Endothelial cell of umbilical vein (primary cell): ENCODE measurements around the gene MADCAM1. TPM values are rescaled to one million over a fixed set of nuclear protein-coding genes. Genes with fewer than 3 reads are reported as not detected.

Source experiments
- BruUV-seq: library from RNA; stranded (reverse); fragments of 400-500 nt; replicated peaks from 2 replicates; lab custom pipeline; 2021; lab: Mats Ljungman, UMichigan
- CTCF ChIA-PET: fragments of 300-600, 350-600 bp; sonication (Branson Sonifier 250); formaldehyde crosslinking; loops from one replicate; lab custom pipeline; 2021; ENCODE audit warnings: antibody characterized with exemption, inconsistent platforms; lab: Charles Lee
- POLR2A ChIA-PET: fragments of 300-600, 350-600 bp; sonication (Branson Sonifier 250); formaldehyde crosslinking; loops from one replicate; lab custom pipeline; 2021; ENCODE audit warnings: antibody characterized with exemption, inconsistent platforms; lab: Charles Lee
- DNase-seq: peaks from one replicate; pipeline ENCODE4 v3.0.0-alpha.2; 2011; ENCODE audit warnings: low read depth, low spot score
- FAIRE-seq: peaks from 2 replicates; lab custom pipeline; 2011; peaks lifted over from hg19 to GRCh38; lab: Jason Lieb, UNC
- H2AFZ ChIP-seq: 2 replicates; pipeline ENCODE4 v1.6.0; 2012; ENCODE audit warnings: low read depth, low read length, control low read depth, inconsistent platforms
- H3K27ac ChIP-seq: 2 replicates; pipeline ENCODE4 v1.5.1; 2011; ENCODE audit warnings: low read depth, mild to moderate bottlenecking, control low read depth, low read length, moderate library complexity; ENCODE audit not compliant: insufficient read depth
- H3K27me3 ChIP-seq, 2 experiments: 2 replicates each; pipeline versions ENCODE4 v1.6.0 to v1.6.1; 2011; ENCODE audit warnings: low read length in 2 of 2, mixed read lengths in 1 of 2; ENCODE audit not compliant: control insufficient read depth in 2 of 2, insufficient read depth in 2 of 2
- H3K36me3 ChIP-seq, 2 experiments: 2 replicates in 1 of 2; 3 replicates in 1 of 2; pipeline ENCODE4 v1.5.1; 2011; ENCODE audit warnings: low read length in 2 of 2, mild to moderate bottlenecking in 1 of 2, moderate library complexity in 1 of 2; ENCODE audit not compliant: control insufficient read depth in 2 of 2, insufficient read depth in 2 of 2; ENCODE audit errors: extremely low read depth in 1 of 2
- H3K4me1 ChIP-seq: 3 replicates; pipeline ENCODE4 v1.5.1; 2011; ENCODE audit warnings: mild to moderate bottlenecking, low read length; ENCODE audit not compliant: control insufficient read depth, insufficient read depth; ENCODE audit errors: extremely low read depth
- H3K4me2 ChIP-seq: 2 replicates; pipeline ENCODE4 v1.6.1; 2011; ENCODE audit warnings: low read length, control low read depth, mixed read lengths; ENCODE audit not compliant: insufficient read depth
- H3K4me3 ChIP-seq, 3 experiments: fragments of 200-600 bp in 1 of 3; sonication (generic), shearing (Covaris generic) in 1 of 3; replicated peaks in 1 of 3; 2 replicates each; pipeline ENCODE4 v1.5.1; 2011 to 2016; ENCODE audit warnings: control low read depth in 3 of 3, low read length in 3 of 3, mild to moderate bottlenecking in 2 of 3, inconsistent platforms in 1 of 3, low read depth in 1 of 3, moderate library complexity in 1 of 3; ENCODE audit not compliant: insufficient read depth in 1 of 3
- H3K79me2 ChIP-seq: 2 replicates; pipeline ENCODE4 v1.6.0; 2012; ENCODE audit warnings: low read length, inconsistent platforms; ENCODE audit not compliant: control insufficient read depth, insufficient read depth
- H3K9ac ChIP-seq: replicated peaks from 2 replicates; pipeline ENCODE3; 2011; ENCODE audit warnings: low read length, control low read depth; ENCODE audit not compliant: insufficient read depth; ENCODE audit errors: extremely low read depth
- H3K9me1 ChIP-seq: replicated peaks from 3 replicates; pipeline ENCODE4 v1.6.0; 2011; ENCODE audit warnings: mild to moderate bottlenecking, low read length; ENCODE audit not compliant: control insufficient read depth, insufficient read depth; ENCODE audit errors: extremely low read depth
- H3K9me3 ChIP-seq: replicated peaks from 2 replicates; pipeline ENCODE4 v1.5.1; 2012; ENCODE audit warnings: low read length, inconsistent platforms; ENCODE audit not compliant: control insufficient read depth, insufficient read depth
- H4K20me1 ChIP-seq: replicated peaks from 2 replicates; pipeline ENCODE3; 2011; ENCODE audit warnings: mild to moderate bottlenecking, low read length; ENCODE audit not compliant: control insufficient read depth, insufficient read depth; ENCODE audit errors: extremely low read depth
- CTCF ChIP-seq, 2 donors: IDR thresholded peaks; 1 replicate in 1 of 2; 2 replicates in 1 of 2; pipeline ENCODE4 v1.5.1; 2011; ENCODE audit warnings: low read length in 2 of 2, mild to moderate bottlenecking in 2 of 2, moderate library complexity in 2 of 2, control low read depth in 1 of 2, inconsistent platforms in 1 of 2, low read depth in 1 of 2; ENCODE audit not compliant: insufficient read depth in 1 of 2; ENCODE audit errors: extremely low read depth in 1 of 2
- EZH2 ChIP-seq: IDR thresholded peaks from 2 replicates; pipeline ENCODE4 v1.6.1; 2012; ENCODE audit warnings: borderline replicate concordance, low read depth, mild to moderate bottlenecking, moderate library complexity, low read length, inconsistent platforms; ENCODE audit not compliant: severe bottlenecking
- FOS ChIP-seq: IDR thresholded peaks from 2 replicates; pipeline ENCODE4 v1.6.1; 2011; ENCODE audit warnings: mild to moderate bottlenecking, low read length, moderate library complexity, borderline replicate concordance; ENCODE audit not compliant: insufficient read depth
- GATA2 ChIP-seq: IDR thresholded peaks from 2 replicates; pipeline ENCODE4 v1.7.0; 2011; ENCODE audit warnings: low read depth, mild to moderate bottlenecking, moderate library complexity, mixed read lengths, low read length; ENCODE audit not compliant: insufficient read length, insufficient read depth
- JUN ChIP-seq: IDR thresholded peaks from 2 replicates; pipeline ENCODE4 v1.6.1; 2011; ENCODE audit warnings: borderline replicate concordance, low read depth; ENCODE audit not compliant: insufficient read length, insufficient read depth
- MAX ChIP-seq: IDR thresholded peaks from 2 replicates; pipeline ENCODE4 v1.6.1; 2011; ENCODE audit not compliant: insufficient read depth, insufficient read length
- MYC ChIP-seq: IDR thresholded peaks from one replicate; pipeline ENCODE4 v1.6.1; 2011; ENCODE audit warnings: mild to moderate bottlenecking, low read depth, low read length
- POLR2A ChIP-seq: IDR thresholded peaks from 2 replicates; pipeline ENCODE4 v1.6.1; 2012; ENCODE audit warnings: low read depth, mild to moderate bottlenecking, control low read depth, low read length
- POLR2AphosphoS5 ChIP-seq: IDR thresholded peaks from 2 replicates; pipeline ENCODE4 v1.6.1; 2012; ENCODE audit warnings: low read depth, mild to moderate bottlenecking, control low read depth, low read length, moderate library complexity; ENCODE audit not compliant: insufficient read depth
- dilution Hi-C: fragments of 300-500 bp; cut with MboI; formaldehyde crosslinking; loops from one replicate; pipeline ENCODE4 v1.15.0; 2019; ENCODE audit warnings: low sequenced_read_pairs; ENCODE audit not compliant: extremely low pct_ligation_motif_present
- intact Hi-C: fragments of 100-400 bp; cut with micrococcal nuclease; formaldehyde crosslinking; loops from one replicate; pipeline ENCODE4 v1.10.0; 2022
- polyA plus RNA-seq, 4 experiments: library from polyadenylated mRNA; depleted of rRNA in 3 of 4; stranded (reverse) in 3 of 4; unstranded in 1 of 4; fragments of >200 nt; gene quantifications; 2 replicates each; pipeline versions ENCODE4 v1.2.1 to v1.2.3, GENCODE V29; 2011 to 2012; ENCODE audit warnings: missing spikeins in 1 of 4
- total RNA-seq: library from RNA; stranded (reverse); gene quantifications from 2 replicates; pipeline ENCODE4 v1.2.3, GENCODE V29; 2021

The MADCAM1 gene
- total and polyA plus RNA-seq, 2 donors (not counting 3 experiments of a cell fraction or from before 2014, with no cell fraction given), result 0.07 to 0.31 TPM

GRCh38 chr19:475360-475759 is 20.9 kb upstream of the MADCAM1 start:
- H3K9me3 ChIP-seq, result peaks cover 1% of the 10 kb centered on the region
- DNase-seq (no peak), FAIRE-seq (no peak)
- dilution Hi-C loops (no loop called here), intact Hi-C loops (no loop called here)
- no peaks in the 10 kb centered on the region for H3K79me2 ChIP-seq
- no peak overlapping the region for H2AFZ ChIP-seq
- no peaks in the 10 kb centered on the region for H3K36me3 ChIP-seq
- no peak overlapping the region for H3K4me3 ChIP-seq
- H3K9ac ChIP-seq, result no peak overlapping the region
- no peaks in the 10 kb centered on the region for H3K4me1 ChIP-seq
- TF ChIP-seq FOS (no peak), GATA2 (no peak), JUN (no peak), CTCF (IDR thresholded peaks at IDR 0.05; ENCODE audit: extremely low read depth in 1 of 2, insufficient read depth in 1 of 2, low read depth in 1 of 2, low read length in 2 of 2) (no peak), EZH2 (no peak), MYC (no peak), MAX (no peak), POLR2AphosphoS5 (no peak), POLR2A (no peak)
- no peaks in the 10 kb centered on the region for H3K9me1 ChIP-seq
- no peak overlapping the region for H3K4me2 ChIP-seq
- H3K27ac ChIP-seq, result no peak overlapping the region
- BruUV-seq, result no TSS peak
- no peaks in the 10 kb centered on the region for H4K20me1 ChIP-seq
- ChIA-PET POLR2A (no interaction called here), CTCF (no interaction called here)
- no peaks in the 10 kb centered on the region for H3K27me3 ChIP-seq
